CD4-positive, alpha-beta T cell treated with Interleukin-15 for 4 hours (primary cell): Measurements from ENCODE around the gene TMEM121B.
A peak's percentile ranks its signal among the peaks of the same experiment; 100 is the strongest.

Source experiments
- DNase-seq: peaks from one replicate; pipeline ENCODE4 v3.0.0-alpha.2; 2020; ENCODE audit warnings: low spot score

TMEM121B gene

GRCh38 chr22:17087498-17088131, 33.5 kb downstream of the TMEM121B start:
- DNase-seq, result peak; percentile 63

- no peak for DNase-seq
Observed at GRCh38 chr22:17086788-17087497, 34.2 kb downstream of the TMEM121B start.

GRCh38 chr22:17086296-17086695, 34.9 kb downstream of the TMEM121B start:
- DNase-seq, result no peak

GRCh38 chr22:17085277-17086181, 35.6 kb downstream of the TMEM121B start:
- DNase-seq, result no peak

- DNase-seq, result peak; percentile 94
Observed at GRCh38 chr22:17084554-17085276, 36.4 kb downstream of the TMEM121B start, which contains the start of gene IL17RA. Gene IL17RA, plus strand, starts transcription at chr22:17085000. Its CDS starts 92 bp downstream, at chr22:17085092.

- no peak for DNase-seq
Observed at GRCh38 chr22:17083811-17084441, 37.2 kb downstream of the TMEM121B start.

GRCh38 chr22:17083255-17083654, 37.9 kb downstream of the TMEM121B start:
- DNase-seq, result no peak

- no peak for DNase-seq
Observed at GRCh38 chr22:17079572-17079971, 41.6 kb downstream of the TMEM121B start.

- DNase-seq, result no peak
Observed at GRCh38 chr22:17077255-17077654, 43.9 kb downstream of the TMEM121B start.

GRCh38 chr22:17074648-17075002, 46.5 kb downstream of the TMEM121B start:
- DNase-seq, result no peak

GRCh38 chr22:17072877-17073276, 48.3 kb downstream of the TMEM121B start:
- no peak for DNase-seq
